Measurements from ENCODE around the gene ZBTB16. TPM values are rescaled to one million over a fixed set of nuclear protein-coding genes. Genes with fewer than 3 reads are reported as not detected.

ZBTB16 gene
- total and polyA plus RNA-seq, 2 of the 4 experiments (the other 2 are of a cell fraction) = not detected

DNA sequence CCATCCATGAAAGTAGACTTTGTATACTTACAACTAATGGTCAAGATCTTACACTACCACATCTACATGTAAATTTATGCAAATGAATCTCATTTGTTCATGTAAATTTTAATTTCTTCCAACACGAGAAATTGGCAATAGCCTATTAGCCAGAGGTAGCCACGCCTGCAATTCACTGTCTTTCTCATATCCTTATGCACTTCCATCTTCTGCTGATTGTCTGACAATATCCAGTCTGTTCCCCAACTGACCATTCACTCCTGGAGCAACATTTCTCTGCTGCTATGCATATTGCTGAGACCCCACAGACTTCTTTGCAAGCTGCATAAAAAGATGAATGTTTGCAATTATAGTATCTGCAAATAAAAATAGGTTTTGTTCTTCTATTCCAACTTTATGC, 239.2 kb downstream of the ZBTB16 start:
- peaks cover 10% of the 10 kb centered on the region for H3K36me3 ChIP-seq (ENCODE audit: control insufficient read depth, insufficient read depth, low read length)
- H3K9me1 ChIP-seq (ENCODE audit: insufficient read depth, low read length) = peaks cover 3% of the 10 kb centered on the region; the same call in 1 of the 2 replicates
- no peak overlapping the region for H4K8ac ChIP-seq (ENCODE audit: low read depth in 2 of 2, low read length in 2 of 2)
- H4K91ac ChIP-seq (ENCODE audit: insufficient read depth, low read depth, low read length) = no peak overlapping the region
- CTCF ChIA-PET = interaction anchor here (1.6 kb wide), 2 partner anchors 10 to 18 kb away, joined by 4 to 5 read pairs; no protein-coding TSS in a partner anchor
- no peak overlapping the region for H3K56ac ChIP-seq (ENCODE audit: extremely low read depth, insufficient read depth, low read length)
- H3K4me3 ChIP-seq (ENCODE audit: insufficient read depth, low read depth, low read length) = peak overlapping the region; percentile 24; the same call in 1 of the 2 replicates
- in situ Hi-C loops (cut with MboI; ENCODE audit: low sequenced_read_pairs) = no loop called here
- H4K20me1 ChIP-seq (ENCODE audit: insufficient read depth, low read length) = no peaks in the 10 kb centered on the region
- no peak overlapping the region for H2BK20ac ChIP-seq (ENCODE audit: low read depth, low read length)
- H3K79me1 ChIP-seq (ENCODE audit: low read depth in 1 of 2, low read length in 2 of 2) = peaks cover 19 to 25% of the 10 kb centered on the region in 2 experiments
- intact Hi-C loops (cut with micrococcal nuclease) = loop anchor here (5.0 to 10.0 kb wide), 2 partner anchors 149 to 1206 kb away; partner anchors contain the start of gene CADM1
- H3K9me3 ChIP-seq (ENCODE audit: control insufficient read depth, insufficient read depth, low read length) = peaks cover 6% of the 10 kb centered on the region
- H3K27me3 ChIP-seq (ENCODE audit: control insufficient read depth, insufficient read depth, low read length) = no peaks in the 10 kb centered on the region
- dilution Hi-C loops (cut with HindIII; ENCODE audit: low sequenced_read_pairs, unreplicated experiment) = no loop called here
- no TSS peak for BruUV-seq (replicated peaks)
- H3K9ac ChIP-seq (ENCODE audit: low read depth, low read length) = no peak overlapping the region
- H3K14ac ChIP-seq (replicated peaks; ENCODE audit: low read depth, low read length) = peak overlapping the region; percentile 20
- H2BK15ac ChIP-seq (ENCODE audit: low read depth, low read length) = no peak overlapping the region
- peaks cover 11% of the 10 kb centered on the region for H3K4me1 ChIP-seq (ENCODE audit: control insufficient read depth, insufficient read depth, low read length)
- H3K27ac ChIP-seq (ENCODE audit: insufficient read depth, low read length) = no peak overlapping the region
- DNase-seq (no peak), ATAC-seq (ENCODE audit: low read depth) (no peak)
- no CpG with 5 or more reads among the region's 2 CpGs for WGBS, 2 experiments (ENCODE audit: extremely low coverage in 2 of 2, insufficient read length in 1 of 2)
- H3K4ac ChIP-seq (ENCODE audit: low read depth, low read length) = no peak overlapping the region
- H2AFZ ChIP-seq (replicated peaks; ENCODE audit: low read length, poor library complexity) = no peak overlapping the region
- no peak for TF ChIP-seq USF2 (IDR thresholded peaks at IDR 0.05; ENCODE audit: low read depth, low read length)
- no peak for TF ChIP-seq MXI1 (IDR thresholded peaks at IDR 0.05; ENCODE audit: borderline replicate concordance, low read depth, low read length)
- no peak for TF ChIP-seq MAZ (IDR thresholded peaks at IDR 0.05; ENCODE audit: borderline replicate concordance, low read depth, low read length)
- no peak for TF ChIP-seq RCOR1 (IDR thresholded peaks at IDR 0.05; ENCODE audit: insufficient replicate concordance, low read length)
- TF ChIP-seq MAFK (IDR thresholded peaks at IDR 0.05; ENCODE audit: low read depth, low read length) = no peak
- TF ChIP-seq RFX5 (IDR thresholded peaks at IDR 0.05; ENCODE audit: low read depth, low read length) = no peak
- TF ChIP-seq POLR2A (IDR thresholded peaks at IDR 0.05; ENCODE audit: low read depth, low read length) = no peak
- no peak for TF ChIP-seq CEBPB (IDR thresholded peaks at IDR 0.05; ENCODE audit: low read depth, low read length)
- TF ChIP-seq CHD1 (IDR thresholded peaks at IDR 0.05; ENCODE audit: low read depth, low read length) = no peak
- no peak for TF ChIP-seq SMC3 (IDR thresholded peaks at IDR 0.05; ENCODE audit: low read depth, low read length)
- TF ChIP-seq BHLHE40 (IDR thresholded peaks at IDR 0.05; ENCODE audit: low read depth, low read length) = no peak
- no peak for TF ChIP-seq FOS (IDR thresholded peaks at IDR 0.05; ENCODE audit: low read depth, low read length)
- TF ChIP-seq, protein P1, sequence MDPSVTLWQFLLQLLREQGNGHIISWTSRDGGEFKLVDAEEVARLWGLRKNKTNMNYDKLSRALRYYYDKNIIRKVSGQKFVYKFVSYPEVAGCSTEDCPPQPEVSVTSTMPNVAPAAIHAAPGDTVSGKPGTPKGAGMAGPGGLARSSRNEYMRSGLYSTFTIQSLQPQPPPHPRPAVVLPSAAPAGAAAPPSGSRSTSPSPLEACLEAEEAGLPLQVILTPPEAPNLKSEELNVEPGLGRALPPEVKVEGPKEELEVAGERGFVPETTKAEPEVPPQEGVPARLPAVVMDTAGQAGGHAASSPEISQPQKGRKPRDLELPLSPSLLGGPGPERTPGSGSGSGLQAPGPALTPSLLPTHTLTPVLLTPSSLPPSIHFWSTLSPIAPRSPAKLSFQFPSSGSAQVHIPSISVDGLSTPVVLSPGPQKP (IDR thresholded peaks at IDR 0.05; ENCODE audit: borderline replicate concordance, low read depth, low read length) = no peak
- TF ChIP-seq RAD21 (IDR thresholded peaks at IDR 0.05; ENCODE audit: low read length) = no peak
- no peak for TF ChIP-seq NFE2L2 (IDR thresholded peaks at IDR 0.05; ENCODE audit: low read depth, low read length)
- no peak overlapping the region for H3K18ac ChIP-seq (ENCODE audit: low read depth, low read length)
- H3K4me2 ChIP-seq (ENCODE audit: low read depth, low read length) = peak overlapping the region; percentile 78; the same call in 1 of the 2 replicates
- no peak overlapping the region for H4K5ac ChIP-seq (ENCODE audit: low read depth, low read length)
- H2BK5ac ChIP-seq (ENCODE audit: low read depth, low read length, poor library complexity, severe bottlenecking) = peak overlapping the region; percentile 17
- H2BK120ac ChIP-seq (ENCODE audit: low read depth, low read length) = no peak overlapping the region
- H2AK5ac ChIP-seq (ENCODE audit: low read depth, low read length) = no peak overlapping the region
- POLR2A ChIA-PET (ENCODE audit: unreplicated experiment) = no interaction called here
- H3K23ac ChIP-seq (ENCODE audit: low read depth, low read length) = no peak overlapping the region
- no peak overlapping the region for H2AK9ac ChIP-seq (replicated peaks; ENCODE audit: low read depth, low read length, poor library complexity)

All from IMR-90 (cell line).